NCI-H1694 (cell line): ENCODE data around the gene DEFB128.

Experiments
- DNase-seq: peaks from one replicate; lab custom pipeline; 2025; lab: John Stamatoyannopoulos, UW

DEFB128 gene

DNA sequence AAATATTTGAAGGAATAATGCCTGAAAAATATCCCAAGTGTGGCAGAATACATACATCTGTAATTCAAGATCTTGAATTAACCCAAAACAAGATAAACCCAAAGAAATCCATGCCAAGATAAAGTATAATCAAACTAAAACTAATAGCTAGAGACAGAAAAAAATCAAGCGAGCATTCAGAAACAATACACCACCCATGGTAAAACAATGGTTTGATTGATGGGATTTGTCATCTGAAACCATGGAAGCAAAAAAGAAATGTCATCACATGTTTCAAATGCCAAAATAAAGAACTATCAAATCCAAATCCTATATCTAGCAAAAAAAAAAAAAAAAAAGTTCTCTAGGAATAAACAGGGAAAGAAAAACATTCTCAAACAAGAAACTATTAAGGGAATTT is 37.4 kb downstream of the DEFB128 start:
- no peak for DNase-seq

DNA sequence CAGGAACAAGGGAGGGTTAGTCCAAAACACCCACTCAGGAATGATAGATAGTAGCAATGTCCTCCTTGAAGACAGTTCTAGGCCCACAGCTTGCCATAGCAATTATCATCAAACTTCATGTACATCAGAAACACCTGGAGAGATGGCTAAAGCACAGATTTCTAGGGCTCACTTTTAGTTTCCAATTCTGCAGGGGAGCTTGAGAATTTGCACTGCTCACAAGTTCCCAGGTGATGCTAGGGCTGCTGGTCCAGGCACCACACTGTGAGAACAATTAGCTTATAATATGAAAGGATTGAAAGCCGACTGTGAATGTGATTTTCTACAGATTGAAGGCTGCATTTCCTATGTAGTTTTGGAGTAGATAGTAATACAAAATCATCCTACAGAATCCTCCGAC is 43.6 kb downstream of the DEFB128 start:
- DNase-seq, result no peak

DNA sequence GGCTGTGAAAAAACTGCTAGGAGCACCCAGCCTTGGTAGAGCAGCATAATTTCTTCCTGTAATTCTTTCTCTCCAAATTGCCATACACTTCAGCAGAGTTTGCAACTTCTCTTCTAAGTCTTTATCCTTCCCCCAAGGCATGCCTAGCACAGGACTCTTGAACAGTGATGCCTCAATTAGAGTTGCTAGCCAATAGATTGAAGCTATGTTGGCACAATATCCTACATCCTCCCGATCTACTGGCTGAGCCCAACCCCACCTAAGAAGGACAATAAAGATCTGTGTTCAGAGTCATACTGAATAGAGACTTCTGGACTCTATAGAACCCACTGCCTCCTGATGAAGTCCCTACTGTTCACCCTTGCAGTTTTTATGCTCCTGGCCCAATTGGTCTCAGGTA is 47.2 kb downstream of the DEFB128 start, which contains the start of gene DEFB126:
Gene DEFB126 (plus strand): TSS at position 301 of the 400 bp plus-strand sequence. CDS start 39 bp downstream, at position 340.
- DNase-seq, result no peak
